Measurements from ENCODE around the gene POU1F1. TPM values are rescaled to one million over a fixed set of nuclear protein-coding genes. Genes with fewer than 3 reads are reported as not detected.

The POU1F1 gene
- total and polyA plus RNA-seq, 2 donors from 2014 or later: not detected

- Histone ChIP-seq H3K27ac (ENCODE audit: low read depth in 2 of 2, low read length in 2 of 2) (no peak overlapping the region), H3K36me3 (ENCODE audit: control insufficient read depth in 2 of 3, insufficient read depth in 3 of 3, low read length in 3 of 3) (no peaks in the 10 kb centered on the region), H3K4me1 (ENCODE audit: control insufficient read depth in 2 of 3, insufficient read depth in 2 of 3, low read depth in 1 of 3, low read length in 3 of 3) (peaks cover 0 to 5% (median 0%) of the 10 kb centered on the region in 3 donors), H3K27me3 (ENCODE audit: control insufficient read depth, insufficient read depth, low read length) (no peaks in the 10 kb centered on the region), H3K9me3 (ENCODE audit: control insufficient read depth in 2 of 3, insufficient read depth in 1 of 3, low read length in 3 of 3) (no peaks in the 10 kb centered on the region), H3K4me3 (ENCODE audit: low read length in 3 of 3) (no peak overlapping the region), H3K9ac (ENCODE audit: low read length in 3 of 3) (no peak overlapping the region)
- DNase-seq (peak in 2 of 5 donors; percentile 61 to 66), FAIRE-seq (no peak)
- TF ChIP-seq CTCF (IDR thresholded peaks at IDR 0.05; ENCODE audit: borderline replicate concordance, extremely low read depth, insufficient read depth): no peak
- intact Hi-C loops (cut with DNase I): no loop called here
Measured at GRCh38 chr3:87318617-87319021, 42.2 kb upstream of the POU1F1 start.

- intact Hi-C loops (cut with DNase I): no loop called here
- H3K4me1 ChIP-seq (ENCODE audit: control insufficient read depth in 2 of 3, insufficient read depth in 2 of 3, low read depth in 1 of 3, low read length in 3 of 3): peaks cover 0 to 5% (median 0%) of the 10 kb centered on the region in 3 donors
- H3K36me3 ChIP-seq (ENCODE audit: control insufficient read depth in 2 of 3, insufficient read depth in 3 of 3, low read length in 3 of 3): no peaks in the 10 kb centered on the region
- H3K4me3 ChIP-seq (ENCODE audit: low read length in 3 of 3): no peak overlapping the region
- no peaks in the 10 kb centered on the region for H3K27me3 ChIP-seq (ENCODE audit: control insufficient read depth, insufficient read depth, low read length)
- no peak for TF ChIP-seq CTCF (IDR thresholded peaks at IDR 0.05; ENCODE audit: borderline replicate concordance, extremely low read depth, insufficient read depth)
- DNase-seq (peak in 2 of 5 donors; percentile 14 to 37), FAIRE-seq (no peak)
- no peaks in the 10 kb centered on the region for H3K9me3 ChIP-seq (ENCODE audit: control insufficient read depth in 2 of 3, insufficient read depth in 1 of 3, low read length in 3 of 3)
- H3K27ac ChIP-seq (ENCODE audit: low read depth in 2 of 2, low read length in 2 of 2): no peak overlapping the region
- no peak overlapping the region for H3K9ac ChIP-seq (ENCODE audit: low read length in 3 of 3)
Measured at GRCh38 chr3:87317779-87318178, 41.4 kb upstream of the POU1F1 start.

- no peak overlapping the region for H3K9ac ChIP-seq (ENCODE audit: low read length in 3 of 3)
- FAIRE-seq: no peak
- intact Hi-C loops (cut with DNase I): no loop called here
- no peak overlapping the region for H3K4me3 ChIP-seq (ENCODE audit: low read length in 3 of 3)
- no peak for DNase-seq
- no peaks in the 10 kb centered on the region for H3K9me3 ChIP-seq (ENCODE audit: control insufficient read depth in 2 of 3, insufficient read depth in 1 of 3, low read length in 3 of 3)
- no peak for TF ChIP-seq CTCF (IDR thresholded peaks at IDR 0.05; ENCODE audit: borderline replicate concordance, extremely low read depth, insufficient read depth)
- no peaks in the 10 kb centered on the region for H3K36me3 ChIP-seq (ENCODE audit: control insufficient read depth in 2 of 3, insufficient read depth in 3 of 3, low read length in 3 of 3)
- no peaks in the 10 kb centered on the region for H3K27me3 ChIP-seq (ENCODE audit: control insufficient read depth, insufficient read depth, low read length)
- no peak overlapping the region for H3K27ac ChIP-seq (ENCODE audit: low read depth in 2 of 2, low read length in 2 of 2)
- peaks cover 0 to 5% (median 0%) of the 10 kb centered on the region in 3 donors for H3K4me1 ChIP-seq (ENCODE audit: control insufficient read depth in 2 of 3, insufficient read depth in 2 of 3, low read depth in 1 of 3, low read length in 3 of 3)
Measured at GRCh38 chr3:87313641-87314040, 37.3 kb upstream of the POU1F1 start.

DNA sequence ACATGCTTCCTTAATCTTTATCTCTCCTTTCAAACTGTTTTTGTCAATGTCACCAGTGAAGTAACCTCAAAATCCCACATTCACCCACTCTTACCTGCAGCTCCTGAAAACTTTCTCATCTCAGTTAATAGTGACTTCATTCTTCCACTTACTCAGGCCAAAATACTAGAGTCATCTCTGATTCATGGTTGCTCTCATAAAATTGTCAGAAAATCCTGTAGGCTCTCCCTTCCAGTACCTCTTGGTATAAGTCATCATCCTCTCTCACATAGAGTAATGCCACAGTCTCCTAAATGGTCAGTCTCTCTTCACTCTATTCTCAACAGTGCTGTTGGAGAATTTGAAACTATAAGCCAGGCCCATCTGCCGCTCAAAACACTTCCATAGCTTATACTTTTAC, 34.9 kb upstream of the POU1F1 start:
- TF ChIP-seq CTCF (IDR thresholded peaks at IDR 0.05; ENCODE audit: borderline replicate concordance, extremely low read depth, insufficient read depth): no peak
- Histone ChIP-seq H3K9ac (ENCODE audit: low read length in 3 of 3) (no peak overlapping the region), H3K27ac (ENCODE audit: low read depth in 2 of 2, low read length in 2 of 2) (no peak overlapping the region), H3K4me1 (ENCODE audit: control insufficient read depth in 2 of 3, insufficient read depth in 2 of 3, low read depth in 1 of 3, low read length in 3 of 3) (no peaks in the 10 kb centered on the region), H3K9me3 (ENCODE audit: control insufficient read depth in 2 of 3, insufficient read depth in 1 of 3, low read length in 3 of 3) (no peaks in the 10 kb centered on the region), H3K4me3 (ENCODE audit: low read length in 3 of 3) (no peak overlapping the region), H3K27me3 (ENCODE audit: control insufficient read depth, insufficient read depth, low read length) (no peaks in the 10 kb centered on the region), H3K36me3 (ENCODE audit: control insufficient read depth in 2 of 3, insufficient read depth in 3 of 3, low read length in 3 of 3) (no peaks in the 10 kb centered on the region)
- intact Hi-C loops (cut with DNase I): no loop called here
- DNase-seq: no peak
- FAIRE-seq: no peak
